Hematopoietic multipotent progenitor cell treated with erythropoietin and hydrocortisone succinate and interleukin-3 and kit ligand, for 15 days (in vitro differentiated cells): ENCODE results near the gene GUF1.
"Not testable (repeated sequence)": the region's sequence is repeated elsewhere in the genome, so short reads cannot be mapped to it uniquely, and the experiment has no call there.

ENCODE experiments used
- DNase-seq: peaks from one replicate; pipeline ENCODE4 v3.0.0-alpha.2; 2015; ENCODE audit warnings: low spot score

GUF1 gene

GRCh38 chr4:44713125-44713524 lies 34.9 kb downstream of the GUF1 start:
- DNase-seq: no peak

GRCh38 chr4:44716597-44716996 lies 38.4 kb downstream of the GUF1 start:
- no peak for DNase-seq

DNA sequence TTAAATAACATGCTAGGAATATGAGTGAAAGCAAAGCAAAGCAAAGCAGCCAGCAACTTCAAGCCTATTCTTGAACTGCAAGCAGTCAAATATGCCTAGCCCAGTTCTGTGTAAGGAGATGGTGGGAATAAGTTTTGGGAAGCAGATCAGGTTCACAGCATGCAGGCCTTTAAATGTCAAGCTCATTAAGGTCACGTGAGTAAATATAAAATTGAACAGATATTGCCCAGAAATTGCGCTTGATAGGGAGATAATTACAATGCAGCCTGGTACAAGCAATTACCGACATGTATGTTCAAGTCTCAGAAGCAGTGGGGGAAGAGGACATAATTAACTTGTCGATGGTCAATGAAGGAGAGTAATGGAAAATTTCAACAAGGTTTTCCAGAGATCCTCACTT lies 42.2 kb downstream of the GUF1 start:
- no peak for DNase-seq

DNA sequence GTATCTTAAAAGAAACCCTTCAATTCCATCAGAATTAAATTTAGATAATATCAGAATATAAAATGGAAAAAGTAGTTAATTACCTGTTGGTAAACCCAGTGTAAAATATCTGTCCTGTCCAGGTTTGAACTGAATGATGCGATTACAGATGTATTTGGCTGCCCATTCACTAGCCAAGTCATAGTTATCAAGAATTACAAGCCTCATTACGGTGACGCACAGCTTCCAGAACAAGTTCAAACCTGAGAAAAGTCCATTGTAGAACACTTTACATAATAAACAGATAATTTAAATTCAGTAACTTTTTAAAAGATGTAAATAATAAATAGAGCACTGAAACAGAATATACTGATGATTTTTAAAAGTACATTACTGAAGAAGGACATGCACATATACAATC lies 43.8 kb downstream of the GUF1 start:
- no peak for DNase-seq

DNA sequence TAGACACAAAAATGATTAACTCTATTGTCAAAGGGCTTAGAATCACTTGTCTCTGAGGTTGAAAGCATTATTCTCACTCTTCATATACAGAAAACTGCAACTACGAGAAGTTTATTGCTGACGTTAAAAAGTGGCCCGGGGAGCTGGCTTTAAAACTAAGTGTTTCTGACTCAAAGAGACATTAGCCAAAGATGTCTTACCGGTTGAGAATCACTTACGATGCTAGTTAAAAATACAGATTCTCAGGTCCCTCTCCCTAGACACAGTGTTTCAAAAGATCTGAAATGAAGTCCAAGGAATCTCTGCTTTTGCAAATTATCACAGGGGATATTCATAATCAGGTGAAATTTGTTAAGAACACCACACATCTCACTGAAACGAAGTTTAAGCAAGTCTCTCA lies 46.9 kb downstream of the GUF1 start:
- no peak for DNase-seq

DNA sequence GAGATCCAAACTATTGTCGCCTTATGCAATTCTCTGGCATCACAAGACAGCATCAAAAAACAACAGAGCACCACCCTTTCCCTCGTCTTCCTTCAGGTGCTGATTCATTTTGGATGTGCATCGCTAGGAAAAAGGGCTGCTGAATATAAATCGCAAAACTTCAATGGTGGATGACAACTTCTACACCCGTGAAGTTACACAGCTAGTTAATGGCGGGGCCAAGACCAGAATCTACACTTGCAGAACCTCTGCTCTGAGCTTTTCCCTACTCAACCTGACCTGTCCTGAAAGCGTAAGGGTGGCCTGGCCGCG lies 47.5 kb downstream of the GUF1 start:
- DNase-seq: no peak

- peak; percentile 76 for DNase-seq
Measured at GRCh38 chr4:44726038-44726871, 48.0 kb downstream of the GUF1 start, which contains the start of gene GNPDA2. Gene GNPDA2 (minus strand): TSS chr4:44726556. CDS start chr4:44722207, 4,349 bp downstream.

DNA sequence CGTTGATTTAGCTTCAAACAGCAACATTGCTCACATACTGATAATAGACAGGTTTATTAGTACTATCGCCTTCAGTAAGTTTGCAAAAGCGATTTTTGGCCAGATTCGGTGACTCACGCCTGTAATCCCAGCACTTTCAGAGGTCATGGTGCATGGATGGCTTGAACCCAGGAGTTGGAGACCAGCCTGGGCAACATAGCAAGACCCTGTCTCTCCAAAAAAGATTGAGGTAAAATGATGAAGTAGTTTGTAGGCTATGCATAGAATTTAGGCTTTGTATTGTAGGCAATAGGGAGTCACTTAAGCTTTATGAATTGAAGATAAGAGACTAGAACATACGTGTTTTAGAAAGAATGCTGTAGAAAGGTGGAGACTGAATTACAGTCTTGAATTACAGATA lies 49.3 kb downstream of the GUF1 start:
- no peak for DNase-seq

GRCh38 chr4:44728694-44729093 lies 50.5 kb downstream of the GUF1 start:
- DNase-seq: not testable (repeated sequence)

GRCh38 chr4:44736900-44737299 lies 58.7 kb downstream of the GUF1 start:
- no peak for DNase-seq

DNA sequence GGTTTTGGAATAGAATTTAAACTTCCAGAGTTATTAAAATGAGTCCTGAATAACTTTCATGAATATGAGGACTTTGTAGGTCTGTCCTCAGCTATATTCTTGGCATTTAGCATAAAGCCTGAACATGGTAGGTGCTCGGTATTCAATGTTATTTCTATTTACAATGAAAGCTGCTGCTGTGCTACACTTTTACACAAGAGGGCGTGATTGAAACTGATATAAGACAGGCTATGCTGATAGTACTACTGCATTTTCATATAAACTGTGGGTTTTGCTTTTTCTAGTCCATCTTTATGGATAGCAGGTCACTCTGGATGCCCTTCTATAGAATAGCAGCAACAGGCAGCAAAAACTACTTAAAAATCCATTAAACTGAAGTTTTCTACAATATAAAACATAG lies 60.4 kb downstream of the GUF1 start:
- no peak for DNase-seq

- DNase-seq: no peak
Measured at GRCh38 chr4:44740201-44740600, 62.0 kb downstream of the GUF1 start.
